ENCODE measurements around the gene MTCL1. TPM values are rescaled to one million over a fixed set of nuclear protein-coding genes. Genes with fewer than 3 reads are reported as not detected.
A peak's percentile ranks its signal among the peaks of the same experiment; 100 is the strongest.

The MTCL1 gene
- total RNA-seq, 1 experiment from 2014 or later: 297 TPM

DNA sequence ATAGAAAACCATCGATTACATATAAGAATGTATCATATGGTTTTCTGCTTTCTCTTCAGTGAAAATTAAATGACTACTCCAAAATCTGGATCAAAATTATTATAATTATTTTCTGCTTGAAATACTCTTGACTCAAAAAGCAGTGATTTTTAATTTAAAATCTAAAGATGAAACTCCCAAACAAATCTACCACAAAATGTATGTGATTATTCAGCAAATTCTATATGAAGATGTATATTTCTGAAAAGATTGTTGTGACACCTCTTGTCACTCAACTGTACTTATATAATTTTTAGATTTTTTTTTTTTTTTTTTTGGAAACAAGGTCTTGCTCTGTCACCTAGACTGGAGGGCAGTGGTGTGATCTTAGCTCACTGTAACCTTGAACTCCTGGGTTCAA, 98.6 kb downstream of the MTCL1 start:
- Mint-ChIP-seq H3K4me3 (ENCODE audit: low read depth, unreplicated experiment) (no peak overlapping the region), H3K36me3 (ENCODE audit: insufficient read depth, unreplicated experiment) (peaks cover 76% of the 10 kb centered on the region), H3K27ac (ENCODE audit: unreplicated experiment) (no peak overlapping the region), H3K4me1 (ENCODE audit: low read depth, unreplicated experiment) (peaks cover 57% of the 10 kb centered on the region), H3K9me3 (ENCODE audit: low read depth, unreplicated experiment) (no peaks in the 10 kb centered on the region), H3K27me3 (ENCODE audit: unreplicated experiment) (no peaks in the 10 kb centered on the region)
- CTCF ChIA-PET: no interaction called here
- DNase-seq: no peak
- intact Hi-C loops (cut with micrococcal nuclease; ENCODE audit: unreplicated experiment): no loop called here
- no TSS peak for BruUV-seq (replicated peaks)
- no peak for TF ChIP-seq CTCF (IDR thresholded peaks at IDR 0.05; ENCODE audit: unreplicated experiment)

DNA sequence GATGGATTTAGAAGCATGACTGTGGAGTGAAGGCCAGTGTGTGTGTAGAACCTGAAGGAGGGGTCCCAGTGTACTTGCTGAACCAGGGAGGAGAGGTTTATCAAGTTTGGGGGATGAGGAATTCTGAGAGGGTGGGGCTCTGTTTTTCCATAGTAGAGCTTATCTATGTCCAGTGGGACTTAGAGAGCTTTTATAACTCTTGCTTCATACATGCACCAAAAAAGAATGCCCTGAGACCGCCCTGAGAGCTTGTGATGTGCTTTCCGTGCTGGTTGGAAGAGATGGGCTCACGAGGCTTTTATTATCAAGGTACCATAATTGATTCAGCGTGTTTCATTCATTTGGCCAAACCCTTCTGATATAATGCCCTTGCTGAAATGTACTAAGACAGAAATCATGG, 100.2 kb downstream of the MTCL1 start:
- peaks cover 78% of the 10 kb centered on the region for H3K36me3 Mint-ChIP-seq (ENCODE audit: insufficient read depth, unreplicated experiment)
- intact Hi-C loops (cut with micrococcal nuclease; ENCODE audit: unreplicated experiment): no loop called here
- BruUV-seq (replicated peaks): no TSS peak
- no peaks in the 10 kb centered on the region for H3K9me3 Mint-ChIP-seq (ENCODE audit: low read depth, unreplicated experiment)
- H3K4me1 Mint-ChIP-seq (ENCODE audit: low read depth, unreplicated experiment): peaks cover 56% of the 10 kb centered on the region
- no peak for TF ChIP-seq CTCF (IDR thresholded peaks at IDR 0.05; ENCODE audit: unreplicated experiment)
- peak overlapping the region; percentile 27 for H3K4me3 Mint-ChIP-seq (ENCODE audit: low read depth, unreplicated experiment)
- peak overlapping the region; percentile 32 for H3K27ac Mint-ChIP-seq (ENCODE audit: unreplicated experiment)
- no peaks in the 10 kb centered on the region for H3K27me3 Mint-ChIP-seq (ENCODE audit: unreplicated experiment)
- DNase-seq: no peak
- CTCF ChIA-PET: interaction anchor here (0.6 kb wide), 1 partner anchor 472 kb away, joined by 9 read pairs; no protein-coding TSS in a partner anchor

DNA sequence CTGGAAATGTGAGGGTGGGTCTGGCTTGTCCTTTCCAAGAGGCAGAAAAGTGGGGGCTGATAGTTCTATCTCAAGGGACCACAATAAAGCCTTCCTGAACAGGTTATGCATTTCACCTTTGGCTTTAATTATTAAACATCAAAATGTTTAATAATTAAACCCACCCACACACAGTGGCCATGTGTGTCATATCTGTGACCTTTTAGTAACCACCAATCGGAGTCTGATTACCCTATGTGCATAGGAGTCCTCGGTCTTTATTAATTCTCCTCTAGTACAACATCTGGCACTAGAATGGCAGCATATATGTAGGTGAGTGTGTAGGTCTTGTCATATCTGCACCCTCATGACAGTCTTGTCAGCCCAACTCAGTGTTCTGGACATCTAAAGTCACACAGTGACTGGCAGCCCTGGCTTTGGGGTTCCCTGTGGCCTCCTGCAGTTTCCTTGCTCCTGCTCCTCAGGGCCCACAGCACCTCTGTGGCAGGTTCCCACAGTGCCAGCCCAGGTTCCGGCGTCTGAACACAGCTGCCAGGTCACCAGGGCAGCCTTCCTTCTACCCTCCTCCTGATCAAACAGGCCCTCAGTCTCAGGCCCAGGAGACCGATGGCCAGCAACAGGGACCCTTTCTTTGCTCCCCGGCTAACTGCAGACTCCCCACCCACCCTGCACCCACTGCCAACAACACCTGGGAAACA, 100.9 kb downstream of the MTCL1 start:
- no TSS peak for BruUV-seq (replicated peaks)
- Mint-ChIP-seq H3K27ac (ENCODE audit: unreplicated experiment) (peak overlapping the region; percentile 32), H3K4me1 (ENCODE audit: low read depth, unreplicated experiment) (peaks cover 49% of the 10 kb centered on the region), H3K4me3 (ENCODE audit: low read depth, unreplicated experiment) (peak overlapping the region; percentile 27), H3K9me3 (ENCODE audit: low read depth, unreplicated experiment) (no peaks in the 10 kb centered on the region), H3K27me3 (ENCODE audit: unreplicated experiment) (no peaks in the 10 kb centered on the region), H3K36me3 (ENCODE audit: insufficient read depth, unreplicated experiment) (peaks cover 79% of the 10 kb centered on the region)
- CTCF ChIA-PET: no interaction called here
- DNase-seq: no peak
- intact Hi-C loops (cut with micrococcal nuclease; ENCODE audit: unreplicated experiment): no loop called here
- TF ChIP-seq CTCF (IDR thresholded peaks at IDR 0.05; ENCODE audit: unreplicated experiment): no peak

GRCh38 chr18:8806798-8807487, 101.6 kb downstream of the MTCL1 start:
- Mint-ChIP-seq H3K36me3 (ENCODE audit: insufficient read depth, unreplicated experiment) (peaks cover 73% of the 10 kb centered on the region), H3K9me3 (ENCODE audit: low read depth, unreplicated experiment) (no peaks in the 10 kb centered on the region), H3K27ac (ENCODE audit: unreplicated experiment) (no peak overlapping the region), H3K4me3 (ENCODE audit: low read depth, unreplicated experiment) (no peak overlapping the region), H3K4me1 (ENCODE audit: low read depth, unreplicated experiment) (peaks cover 42% of the 10 kb centered on the region), H3K27me3 (ENCODE audit: unreplicated experiment) (no peaks in the 10 kb centered on the region)
- DNase-seq: no peak
- intact Hi-C loops (cut with micrococcal nuclease; ENCODE audit: unreplicated experiment): no loop called here
- CTCF ChIA-PET: no interaction called here
- no peak for TF ChIP-seq CTCF (IDR thresholded peaks at IDR 0.05; ENCODE audit: unreplicated experiment)
- BruUV-seq (replicated peaks): no TSS peak

All from Calu3 (cell line).